SK-N-SH treated with all-trans-retinoic acid at 6 μM for 48 hours (cell line): ENCODE measurements around the gene IL4R.

Source experiments
- ATAC-seq: fragments of 200-7000 bp; cut with Tn5 transposase; 3 replicates; pipeline ENCODE4 v1.9.1; 2020; ENCODE audit warnings: mild to moderate bottlenecking, moderate library complexity
- ARNTL ChIP-seq: fragments of 450-650 bp; formaldehyde crosslinking; IDR thresholded peaks from 2 replicates; pipeline ENCODE4 v1.5.0; 2020; ENCODE audit warnings: low read depth, mild to moderate bottlenecking, moderate library complexity, borderline replicate concordance
- BACH2 ChIP-seq: fragments of 250-450 bp; sonication (Bioruptor Pico); IDR thresholded peaks from 2 replicates; pipeline ENCODE4 v1.9.0; 2021; ENCODE audit warnings: mild to moderate bottlenecking, borderline replicate concordance
- CREB5 ChIP-seq: fragments of 250-450 bp; sonication (Bioruptor Pico); IDR thresholded peaks from 2 replicates; pipeline ENCODE4 v1.5.1; 2020; ENCODE audit warnings: low read depth, mild to moderate bottlenecking, moderate library complexity
- ESRRG ChIP-seq: fragments of 250-450 bp; sonication (Bioruptor Pico); IDR thresholded peaks from 2 replicates; pipeline ENCODE4 v1.6.1; 2021; ENCODE audit warnings: mild to moderate bottlenecking
- GLIS3 ChIP-seq: fragments of 250-450 bp; sonication (Bioruptor Pico); IDR thresholded peaks from 2 replicates; pipeline ENCODE4 v1.5.0; 2020; ENCODE audit warnings: mild to moderate bottlenecking, moderate library complexity
- ISL1 ChIP-seq: fragments of 250-450 bp; sonication (Bioruptor Pico); IDR thresholded peaks from 2 replicates; pipeline ENCODE4 v2.1.2; 2022; ENCODE audit warnings: mild to moderate bottlenecking, moderate library complexity
- OSR1 ChIP-seq: fragments of 250-450 bp; sonication (Bioruptor Pico); IDR thresholded peaks from 2 replicates; pipeline ENCODE4 v1.8.0; 2022; ENCODE audit warnings: moderate library complexity, mild to moderate bottlenecking, inconsistent platforms
- PATZ1 ChIP-seq: fragments of 250-450 bp; sonication (Bioruptor Pico); IDR thresholded peaks from 2 replicates; pipeline ENCODE4 v1.8.0; 2020; ENCODE audit warnings: mild to moderate bottlenecking, moderate library complexity, borderline replicate concordance
- POU6F1 ChIP-seq: fragments of 250-450 bp; sonication (Bioruptor Pico); IDR thresholded peaks from 2 replicates; pipeline ENCODE4 v1.8.0; 2021; ENCODE audit warnings: low read depth, mild to moderate bottlenecking, moderate library complexity, borderline replicate concordance
- PPARA ChIP-seq: fragments of 250-450 bp; sonication (Bioruptor Pico); IDR thresholded peaks from 2 replicates; pipeline ENCODE4 v1.5.0; 2020; ENCODE audit warnings: mild to moderate bottlenecking, borderline replicate concordance
- RARB ChIP-seq: fragments of 250-450 bp; sonication (Bioruptor Pico); IDR thresholded peaks from 2 replicates; pipeline ENCODE4 v1.8.0; 2021; ENCODE audit warnings: mild to moderate bottlenecking, moderate library complexity
- SNAI2 ChIP-seq: fragments of 250-450 bp; sonication (Bioruptor Pico); IDR thresholded peaks from 2 replicates; pipeline ENCODE4 v1.5.0; 2020; ENCODE audit warnings: mild to moderate bottlenecking, moderate library complexity
- TOX ChIP-seq: fragments of 250-450 bp; sonication (Bioruptor Pico); IDR thresholded peaks from 2 replicates; pipeline ENCODE4 v1.8.0; 2021; ENCODE audit warnings: mild to moderate bottlenecking, moderate library complexity, borderline replicate concordance
- TSHZ2 ChIP-seq: fragments of 250-450 bp; sonication (Bioruptor Pico); IDR thresholded peaks from 2 replicates; pipeline ENCODE4 v1.5.0; 2020; ENCODE audit warnings: mild to moderate bottlenecking, moderate library complexity
- ZFP3 ChIP-seq: fragments of 250-450 bp; sonication (Bioruptor Pico); IDR thresholded peaks from 2 replicates; pipeline ENCODE4 v1.5.0; 2020; ENCODE audit warnings: mild to moderate bottlenecking, moderate library complexity
- ZNF565 ChIP-seq: fragments of 450-650 bp; formaldehyde crosslinking; conservative IDR thresholded peaks from 2 replicates; pipeline ENCODE4 v1.5.0; 2020; ENCODE audit warnings: low read depth, mild to moderate bottlenecking, moderate library complexity
- ZNF8 ChIP-seq: fragments of 450-650 bp; formaldehyde crosslinking; IDR thresholded peaks from 2 replicates; pipeline ENCODE4 v1.5.0; 2020; ENCODE audit warnings: mild to moderate bottlenecking, moderate library complexity

The IL4R gene

GRCh38 chr16:27345201-27345600, 31.4 kb downstream of the IL4R start:
- TF ChIP-seq ARNTL (CRISPR knock-in tag), result no peak
- TF ChIP-seq ZNF565 (CRISPR knock-in tag), result no peak
- ATAC-seq, result no peak

- TF ChIP-seq ESRRG (CRISPR knock-in tag), result no peak
- no peak for TF ChIP-seq PPARA (CRISPR knock-in tag)
- no peak for TF ChIP-seq SNAI2
- TF ChIP-seq ZNF8 (CRISPR knock-in tag), result no peak
- no peak for TF ChIP-seq TOX
- no peak for TF ChIP-seq GLIS3 (CRISPR knock-in tag)
- no peak for TF ChIP-seq OSR1 (CRISPR knock-in tag)
- TF ChIP-seq CREB5 (CRISPR knock-in tag), result no peak
- no peak for TF ChIP-seq RARB
- no peak for TF ChIP-seq PATZ1 (CRISPR knock-in tag)
- no peak for TF ChIP-seq POU6F1 (CRISPR knock-in tag)
- ATAC-seq, result no peak
Observed at GRCh38 chr16:27346819-27347218, 33.0 kb downstream of the IL4R start.

- TF ChIP-seq ISL1 (no peak), PATZ1 (CRISPR knock-in tag) (no peak), BACH2 (no peak), ZFP3 (CRISPR knock-in tag) (no peak), OSR1 (CRISPR knock-in tag) (no peak), CREB5 (CRISPR knock-in tag) (no peak), GLIS3 (CRISPR knock-in tag) (no peak), POU6F1 (CRISPR knock-in tag) (no peak), TSHZ2 (CRISPR knock-in tag) (no peak)
- no peak for ATAC-seq
Observed at GRCh38 chr16:27347930-27348685, 34.3 kb downstream of the IL4R start.
